Nephron (organoid): ENCODE data around the gene ATP8B1.

Source experiments
- H3K27ac Mint-ChIP-seq, 3 experiments: 2 replicates each; pipeline ENCODE4 v1.8.0; 2020; ENCODE audit warnings: mixed read lengths in 3 of 3, mild to moderate bottlenecking in 2 of 3, moderate library complexity in 1 of 3
- H3K27me3 Mint-ChIP-seq: 2 replicates; pipeline ENCODE4 v1.8.0; 2021; ENCODE audit warnings: low read depth, mild to moderate bottlenecking, moderate library complexity, mixed read lengths
- H3K36me3 Mint-ChIP-seq: 2 replicates; pipeline ENCODE4 v1.8.0; 2020; ENCODE audit warnings: low read depth, mixed read lengths
- H3K4me1 Mint-ChIP-seq: 2 replicates; pipeline ENCODE4 v1.8.0; 2020; ENCODE audit warnings: mixed read lengths
- H3K4me3 Mint-ChIP-seq, 3 experiments: 2 replicates each; pipeline ENCODE4 v1.8.0; 2020; ENCODE audit warnings: mild to moderate bottlenecking in 3 of 3, mixed read lengths in 3 of 3, moderate library complexity in 2 of 3
- H3K9me3 Mint-ChIP-seq: 2 replicates; pipeline ENCODE4 v1.8.0; 2020; ENCODE audit warnings: mixed read lengths
- TF ChIP-seq, protein P1 (sequence below), 3 experiments: fragments of 200-600 bp; sonication (generic); IDR thresholded peaks; one replicate each; pipeline ENCODE4 v1.5.0; 2021; ENCODE audit warnings: antibody characterized with exemption in 3 of 3; ENCODE audit not compliant: unreplicated experiment in 3 of 3

The ATP8B1 gene

GRCh38 chr18:57819671-57820460, 16.8 kb upstream of the ATP8B1 start:
- TF ChIP-seq, protein P1, sequence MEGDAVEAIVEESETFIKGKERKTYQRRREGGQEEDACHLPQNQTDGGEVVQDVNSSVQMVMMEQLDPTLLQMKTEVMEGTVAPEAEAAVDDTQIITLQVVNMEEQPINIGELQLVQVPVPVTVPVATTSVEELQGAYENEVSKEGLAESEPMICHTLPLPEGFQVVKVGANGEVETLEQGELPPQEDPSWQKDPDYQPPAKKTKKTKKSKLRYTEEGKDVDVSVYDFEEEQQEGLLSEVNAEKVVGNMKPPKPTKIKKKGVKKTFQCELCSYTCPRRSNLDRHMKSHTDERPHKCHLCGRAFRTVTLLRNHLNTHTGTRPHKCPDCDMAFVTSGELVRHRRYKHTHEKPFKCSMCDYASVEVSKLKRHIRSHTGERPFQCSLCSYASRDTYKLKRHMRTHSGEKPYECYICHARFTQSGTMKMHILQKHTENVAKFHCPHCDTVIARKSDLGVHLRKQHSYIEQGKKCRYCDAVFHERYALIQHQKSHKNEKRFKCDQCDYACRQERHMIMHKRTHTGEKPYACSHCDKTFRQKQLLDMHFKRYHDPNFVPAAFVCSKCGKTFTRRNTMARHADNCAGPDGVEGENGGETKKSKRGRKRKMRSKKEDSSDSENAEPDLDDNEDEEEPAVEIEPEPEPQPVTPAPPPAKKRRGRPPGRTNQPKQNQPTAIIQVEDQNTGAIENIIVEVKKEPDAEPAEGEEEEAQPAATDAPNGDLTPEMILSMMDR (IDR thresholded peaks at IDR 0.05; ENCODE audit: unreplicated experiment in 3 of 3): no peak
- H3K4me3 Mint-ChIP-seq: no peak overlapping the region
- H3K4me1 Mint-ChIP-seq: peaks cover 10% of the 10 kb centered on the region
- H3K9me3 Mint-ChIP-seq: no peaks in the 10 kb centered on the region
- H3K36me3 Mint-ChIP-seq: no peaks in the 10 kb centered on the region
- H3K27ac Mint-ChIP-seq: peak overlapping the region in 1 of 3 experiments; percentile 26
- no peaks in the 10 kb centered on the region for H3K27me3 Mint-ChIP-seq

- peaks cover under 1% of the 10 kb centered on the region for H3K9me3 Mint-ChIP-seq
- no peaks in the 10 kb centered on the region for H3K36me3 Mint-ChIP-seq
- peaks cover 10% of the 10 kb centered on the region for H3K4me1 Mint-ChIP-seq
- H3K27me3 Mint-ChIP-seq: no peaks in the 10 kb centered on the region
- peak overlapping the region in 1 of 3 experiments; percentile 26 for H3K27ac Mint-ChIP-seq
- TF ChIP-seq, protein P1 (IDR thresholded peaks at IDR 0.05; ENCODE audit: unreplicated experiment in 3 of 3): no peak
- H3K4me3 Mint-ChIP-seq: no peak overlapping the region
These were observed 16.0 kb upstream of the ATP8B1 start for GRCh38 chr18:57819119-57819518.

DNA sequence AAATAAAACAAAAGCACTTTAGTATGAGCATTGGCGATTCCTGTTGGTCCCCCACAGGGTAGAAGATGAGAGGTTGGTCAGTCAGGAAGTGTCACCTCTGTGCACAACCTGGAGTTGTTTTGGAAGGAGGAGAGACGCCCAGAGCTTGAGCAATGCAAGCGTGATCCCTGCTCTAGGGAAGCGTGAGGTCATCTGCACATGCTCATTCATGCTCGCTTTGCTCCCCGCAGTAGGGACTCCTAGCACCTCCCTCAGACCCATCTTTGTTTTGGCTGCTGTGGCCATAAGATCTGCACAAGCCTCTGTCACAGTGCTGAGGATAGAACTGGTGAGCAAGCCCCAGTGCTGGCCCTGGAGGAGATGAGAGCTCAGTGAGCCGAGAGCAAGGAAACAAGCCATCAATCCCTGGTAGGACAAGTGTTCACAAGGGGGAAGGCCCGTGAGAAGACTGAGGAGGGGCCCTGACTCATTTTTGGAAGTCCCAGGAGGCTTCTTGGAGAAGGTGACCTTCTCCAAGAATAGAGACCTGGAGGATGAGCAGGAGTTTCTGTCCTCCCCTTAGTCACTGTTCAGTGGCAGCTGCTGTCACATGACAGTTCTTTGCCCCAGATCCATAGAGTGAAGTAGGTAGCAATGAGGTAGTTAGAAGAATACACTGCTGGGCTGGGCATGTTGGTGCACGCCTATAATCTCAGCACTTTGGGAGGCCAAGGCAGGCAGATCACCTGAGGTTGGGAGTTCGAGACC, 13.3 kb upstream of the ATP8B1 start:
- H3K36me3 Mint-ChIP-seq: no peaks in the 10 kb centered on the region
- peaks cover 10% of the 10 kb centered on the region for H3K4me1 Mint-ChIP-seq
- H3K9me3 Mint-ChIP-seq: peaks cover 11% of the 10 kb centered on the region
- H3K27ac Mint-ChIP-seq: no peak overlapping the region
- TF ChIP-seq, protein P1 (IDR thresholded peaks at IDR 0.05; ENCODE audit: unreplicated experiment in 3 of 3): no peak
- H3K4me3 Mint-ChIP-seq: no peak overlapping the region
- H3K27me3 Mint-ChIP-seq: no peaks in the 10 kb centered on the region

- Mint-ChIP-seq H3K36me3 (no peaks in the 10 kb centered on the region), H3K27me3 (no peaks in the 10 kb centered on the region), H3K27ac (no peak overlapping the region), H3K9me3 (peaks cover 14% of the 10 kb centered on the region), H3K4me1 (peaks cover 3% of the 10 kb centered on the region), H3K4me3 (no peak overlapping the region)
- TF ChIP-seq, protein P1 (IDR thresholded peaks at IDR 0.05; ENCODE audit: unreplicated experiment in 3 of 3): no peak
These were observed 11.4 kb upstream of the ATP8B1 start for GRCh38 chr18:57814555-57814954.

DNA sequence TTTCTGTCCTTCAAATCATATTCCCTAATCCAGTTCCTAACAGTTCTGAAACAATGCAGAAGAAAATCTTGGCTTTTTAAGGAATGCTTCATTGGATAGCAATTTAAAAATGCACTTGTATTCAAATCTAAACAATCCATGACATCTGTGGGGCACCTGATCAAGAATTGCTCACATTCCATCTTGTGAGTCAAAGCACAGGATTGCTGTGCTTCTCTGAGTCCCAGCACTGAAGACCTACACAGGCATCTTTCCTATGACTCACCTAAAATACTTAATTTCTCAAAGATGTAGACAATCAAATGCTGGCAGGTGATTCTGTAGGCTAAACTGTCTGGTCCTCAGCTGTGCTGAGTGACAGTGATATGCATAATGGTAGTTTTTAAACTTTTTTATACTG, 10.1 kb upstream of the ATP8B1 start:
- H3K4me3 Mint-ChIP-seq: no peak overlapping the region

More for the DNA sequence above, 10.1 kb upstream of the ATP8B1 start:
- no peak overlapping the region for H3K27ac Mint-ChIP-seq
- H3K4me1 Mint-ChIP-seq: no peaks in the 10 kb centered on the region
- H3K27me3 Mint-ChIP-seq: peaks cover 9% of the 10 kb centered on the region
- H3K9me3 Mint-ChIP-seq: peaks cover 14% of the 10 kb centered on the region
- TF ChIP-seq, protein P1 (IDR thresholded peaks at IDR 0.05; ENCODE audit: unreplicated experiment in 3 of 3): no peak
- H3K36me3 Mint-ChIP-seq: no peaks in the 10 kb centered on the region
